NCI-H460 (cell line): ENCODE data around the gene PPP3CB. TPM values are rescaled to one million over a fixed set of nuclear protein-coding genes. Genes with fewer than 3 reads are reported as not detected.

Experiments
- DNase-seq: peaks from one replicate; pipeline ENCODE4 v3.0.0-alpha.2; 2016; ENCODE audit warnings: low read depth; ENCODE audit errors: extremely low read depth
- total RNA-seq: library from RNA; depleted of rRNA; stranded (reverse); fragments of >200 nt; shearing (Covaris generic); gene quantifications from 2 replicates; pipeline ENCODE4 v1.2.3, GENCODE V29; 2014

PPP3CB gene
- total RNA-seq, 1 experiment from 2014 or later: 17.1 TPM

DNA sequence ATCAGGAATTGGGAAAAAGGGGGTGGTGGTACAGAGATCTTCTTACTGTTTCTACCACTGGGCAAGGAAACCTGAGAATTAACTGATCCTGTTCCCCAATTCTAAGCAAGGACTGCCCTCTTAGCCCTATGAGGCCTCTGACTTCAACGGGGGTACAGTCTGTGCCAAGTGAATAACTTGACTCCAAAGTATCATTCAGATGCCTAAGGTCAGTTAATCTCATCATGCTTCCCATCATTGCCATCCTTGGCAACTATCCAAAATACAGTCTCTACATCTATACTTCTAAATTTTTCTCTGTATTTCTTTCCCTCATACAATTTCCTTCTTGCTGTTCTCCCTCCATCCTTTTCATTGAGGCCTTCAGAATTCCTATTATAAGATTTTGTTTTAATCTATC lies 10.5 kb downstream of the PPP3CB start:
- no peak for DNase-seq

DNA sequence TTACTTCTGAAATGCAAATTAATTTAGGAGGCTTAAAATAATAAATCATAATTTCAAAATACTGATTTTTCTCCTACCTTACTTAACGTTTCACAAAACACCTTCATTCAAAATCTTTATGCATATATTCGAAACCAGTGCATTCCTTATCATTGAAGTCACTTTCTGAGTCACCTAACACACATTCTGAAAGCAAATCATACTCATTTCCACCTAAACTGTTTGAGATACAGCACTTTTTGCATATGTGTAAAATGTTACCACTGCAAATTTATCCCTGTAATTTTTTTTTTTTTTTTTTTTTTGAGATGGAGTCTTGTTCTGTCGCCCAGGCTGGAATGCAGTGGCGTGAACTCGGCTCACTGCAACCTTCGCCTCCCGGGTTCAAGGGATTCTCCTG lies 15.7 kb downstream of the PPP3CB start:
- DNase-seq: no peak

DNA sequence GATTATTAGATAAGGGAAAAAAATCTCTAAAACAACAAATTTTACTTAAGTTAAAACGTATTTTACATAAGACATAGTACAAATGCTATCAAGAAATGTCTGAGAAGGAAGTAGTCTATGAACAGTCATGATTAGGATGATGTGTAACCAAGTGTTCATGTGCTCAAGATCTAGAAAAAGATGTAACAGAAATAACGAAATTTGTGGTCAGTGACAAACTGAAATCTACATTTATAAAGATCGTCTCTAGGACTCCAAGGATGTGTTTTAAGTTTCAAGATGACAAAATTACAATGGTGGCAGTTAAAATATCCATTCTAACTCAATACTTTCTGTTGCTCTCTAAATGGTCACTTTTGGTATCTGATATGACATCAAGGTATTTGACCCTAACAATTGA lies 17.2 kb downstream of the PPP3CB start:
- no peak for DNase-seq

DNA sequence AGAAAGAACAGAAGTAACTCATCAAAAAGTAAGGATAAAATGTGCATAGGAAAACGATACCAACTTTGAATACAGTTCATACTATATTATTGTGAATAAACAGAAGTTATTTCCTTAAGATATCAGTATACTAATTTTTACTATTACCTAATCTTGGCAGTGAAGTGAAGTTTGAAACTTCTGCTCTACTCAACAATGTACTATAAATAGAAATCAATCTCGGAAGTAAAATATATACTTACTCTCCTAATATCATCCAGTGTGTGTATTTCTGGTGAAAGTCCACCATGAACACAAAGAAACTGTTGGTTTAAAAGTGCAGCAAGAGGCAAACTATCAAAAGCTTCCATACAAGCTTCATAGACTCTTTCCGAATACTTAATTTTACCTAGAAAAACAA lies 24.6 kb downstream of the PPP3CB start:
- DNase-seq: no peak

DNA sequence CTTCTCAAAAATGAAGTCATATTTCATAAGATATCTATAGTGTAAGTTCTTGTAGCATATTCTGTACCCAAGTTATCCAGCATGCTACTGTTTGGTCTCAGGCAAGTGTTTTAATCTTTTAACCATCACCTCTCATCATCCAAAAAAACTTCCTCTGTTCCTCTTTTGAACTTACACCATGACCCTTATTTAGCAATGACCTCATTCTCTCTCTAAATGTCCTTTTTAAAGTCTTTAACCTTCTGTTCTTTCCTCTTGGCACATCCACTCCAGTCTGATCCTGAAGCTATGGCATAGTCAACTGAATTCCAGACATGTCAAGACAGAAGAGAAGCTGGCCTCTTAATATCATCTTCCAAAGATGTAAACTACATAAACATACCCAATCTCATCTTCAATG lies 26.2 kb downstream of the PPP3CB start:
- DNase-seq: no peak

DNA sequence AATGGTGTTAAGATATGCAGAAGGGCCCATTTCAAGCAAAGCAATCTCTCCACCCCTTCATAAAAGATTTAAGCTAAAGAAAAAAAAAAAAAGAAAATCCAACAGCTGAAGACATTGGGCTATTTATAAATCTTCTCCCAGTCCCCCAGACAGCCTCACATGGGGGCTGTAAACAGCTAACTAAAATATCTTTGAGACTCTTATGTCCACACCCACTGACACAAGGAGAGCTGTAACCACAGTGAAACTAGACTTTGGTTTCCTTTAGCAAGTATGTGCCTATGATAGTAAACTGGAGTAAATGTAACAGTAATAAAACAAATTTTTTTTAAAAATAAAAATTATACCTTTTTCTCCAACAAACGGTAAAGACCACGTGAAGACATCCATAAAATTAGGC lies 28.6 kb downstream of the PPP3CB start:
- no peak for DNase-seq

DNA sequence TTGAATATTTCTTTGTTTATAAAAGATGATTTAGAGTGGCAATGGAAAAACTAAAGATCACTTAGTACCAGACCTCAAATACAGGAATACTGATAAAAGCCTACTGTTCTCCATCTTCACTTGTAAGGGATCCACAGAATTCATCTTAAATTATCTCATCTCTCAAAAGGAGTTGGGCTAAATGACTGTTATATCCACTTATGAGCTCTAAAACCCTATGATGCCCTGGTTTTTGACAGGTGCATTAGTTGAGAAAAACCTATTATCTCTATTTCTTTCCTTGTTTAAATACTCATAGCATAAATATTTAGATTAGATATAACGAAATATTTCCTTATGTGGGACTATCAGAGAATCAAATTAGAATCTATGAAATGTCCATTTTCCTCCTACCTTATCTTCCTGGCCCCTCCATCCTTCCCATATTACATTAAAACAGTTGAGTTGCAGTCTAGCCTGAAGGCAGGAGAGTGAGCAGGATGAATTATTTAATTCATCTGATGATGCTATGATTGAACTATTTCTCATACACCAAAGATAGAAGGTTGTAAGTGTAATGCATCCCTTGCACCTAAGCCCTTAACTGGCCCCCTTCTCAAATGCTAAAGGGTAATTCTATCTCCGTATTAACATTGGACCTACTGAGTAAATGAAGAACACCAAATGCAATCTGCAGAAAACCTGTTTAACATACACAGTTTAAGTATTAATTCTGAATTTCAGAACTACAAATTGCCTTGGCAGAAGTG lies 29.7 kb downstream of the PPP3CB start:
- no peak for DNase-seq

DNA sequence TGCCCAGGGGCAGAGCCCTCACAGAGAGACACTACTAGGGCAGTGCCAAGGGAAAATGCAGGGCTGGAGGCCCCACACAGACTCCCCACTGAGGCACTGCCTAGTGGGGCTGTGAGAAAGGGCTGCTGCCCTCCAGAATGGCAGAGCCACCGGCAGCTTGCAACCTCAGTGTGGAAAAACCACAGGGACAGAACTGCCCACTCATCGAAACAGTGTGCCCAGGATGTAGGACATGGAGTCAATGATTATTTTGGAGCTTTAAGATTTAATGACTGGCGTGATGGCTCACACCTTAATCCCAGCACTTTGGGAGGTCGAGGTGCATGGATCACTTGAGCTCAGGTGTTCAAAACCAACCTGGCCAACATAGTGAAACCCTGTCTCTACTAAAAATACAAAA lies 34.9 kb downstream of the PPP3CB start:
- no peak for DNase-seq

DNA sequence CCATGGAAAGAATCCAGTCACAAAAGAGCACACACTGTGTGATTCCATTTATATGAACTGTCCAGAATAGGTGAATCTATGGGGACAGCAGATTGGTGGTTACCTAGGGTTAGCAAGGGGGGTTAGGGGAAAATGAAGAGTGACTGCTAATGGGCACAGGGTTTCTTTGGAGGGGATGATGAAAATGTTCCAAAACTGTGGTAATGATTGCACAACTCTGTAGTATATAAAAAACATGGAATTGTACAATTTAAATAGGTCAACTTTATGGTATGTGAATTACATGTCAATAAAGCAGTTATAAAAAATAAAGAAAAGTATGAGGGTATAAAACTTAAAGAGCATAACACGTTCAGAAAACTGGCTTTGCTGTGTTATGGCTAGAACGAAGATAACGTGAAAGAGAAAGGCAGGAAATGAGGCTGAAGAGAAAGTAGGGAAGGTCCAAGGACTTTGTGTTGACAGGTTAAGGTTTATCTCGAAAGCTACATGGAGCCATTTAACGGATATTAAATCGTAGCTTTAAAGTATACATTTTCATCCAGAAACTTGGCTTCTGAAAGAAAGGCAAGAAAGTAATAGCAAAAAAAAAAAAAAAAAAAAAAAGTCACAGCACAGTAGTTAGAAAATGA lies 36.0 kb downstream of the PPP3CB start:
- DNase-seq: no peak

DNA sequence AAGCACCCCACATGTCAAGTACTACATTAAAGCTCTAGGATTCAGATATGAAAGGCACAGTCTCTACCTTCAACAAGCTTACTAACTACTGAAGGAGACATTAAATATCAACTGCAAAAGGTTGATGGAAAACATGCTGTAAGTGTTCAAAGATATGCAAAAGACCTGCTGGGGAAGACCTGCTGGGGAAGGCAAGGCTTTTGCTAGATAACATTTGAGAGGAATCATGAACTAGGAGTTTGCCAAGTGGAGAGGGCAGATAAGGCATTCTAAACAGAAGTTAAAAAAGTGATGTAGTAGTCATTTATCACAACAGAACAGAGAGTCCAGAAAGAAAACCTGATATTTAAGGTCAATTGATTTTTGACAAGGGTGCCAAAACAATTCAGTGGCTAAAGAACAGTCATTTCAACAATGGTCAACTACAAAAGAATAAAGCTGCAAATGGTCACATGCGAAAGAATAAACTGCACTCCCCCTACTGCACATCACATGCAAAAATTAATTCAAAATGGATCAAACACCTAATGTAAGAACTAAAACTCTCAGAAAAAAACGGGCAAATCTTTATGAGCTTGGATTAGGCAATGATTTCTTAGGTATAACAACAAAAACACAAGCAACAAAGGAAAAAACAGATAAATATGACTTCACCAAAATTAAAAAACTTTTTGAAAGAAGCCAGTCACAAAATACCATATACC lies 39.5 kb downstream of the PPP3CB start:
- DNase-seq: no peak

DNA sequence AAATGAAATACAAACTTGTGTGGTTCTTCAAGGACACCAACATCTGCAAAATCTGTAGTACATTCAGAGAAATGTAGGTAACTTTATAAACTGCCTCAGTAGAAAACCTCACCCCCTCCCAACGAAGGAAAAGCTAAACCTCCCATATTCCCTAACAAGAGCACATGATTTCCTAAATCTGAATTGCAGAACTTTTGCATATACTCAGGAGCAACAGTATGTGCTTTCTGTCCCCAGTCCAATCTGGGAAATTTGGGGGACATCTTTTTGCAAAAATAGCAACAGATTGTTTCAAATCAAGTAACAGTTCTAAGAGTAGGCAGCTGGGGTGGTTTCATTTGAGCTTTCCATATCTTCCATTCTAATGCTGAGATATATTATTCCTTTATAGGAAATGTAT lies 46.7 kb downstream of the PPP3CB start:
- no peak for DNase-seq

DNA sequence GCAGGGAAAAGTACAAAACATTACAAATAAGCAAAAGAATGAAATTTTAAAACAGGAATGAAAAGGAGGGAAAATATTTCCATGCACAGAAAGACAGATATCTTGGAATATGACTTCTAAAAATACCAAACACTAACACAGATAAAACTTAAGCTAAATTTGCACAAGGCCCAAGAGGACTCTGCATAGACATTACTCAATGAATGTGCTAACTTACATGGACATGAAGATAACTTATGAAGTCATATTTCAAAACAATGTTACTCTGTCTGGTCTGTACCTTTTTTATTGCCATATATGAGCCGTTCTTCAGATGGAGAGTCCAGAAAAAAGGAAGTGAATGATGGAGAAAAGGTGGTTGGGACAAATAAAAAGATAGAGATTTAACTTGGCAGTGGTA lies 47.4 kb downstream of the PPP3CB start:
- DNase-seq: no peak

DNA sequence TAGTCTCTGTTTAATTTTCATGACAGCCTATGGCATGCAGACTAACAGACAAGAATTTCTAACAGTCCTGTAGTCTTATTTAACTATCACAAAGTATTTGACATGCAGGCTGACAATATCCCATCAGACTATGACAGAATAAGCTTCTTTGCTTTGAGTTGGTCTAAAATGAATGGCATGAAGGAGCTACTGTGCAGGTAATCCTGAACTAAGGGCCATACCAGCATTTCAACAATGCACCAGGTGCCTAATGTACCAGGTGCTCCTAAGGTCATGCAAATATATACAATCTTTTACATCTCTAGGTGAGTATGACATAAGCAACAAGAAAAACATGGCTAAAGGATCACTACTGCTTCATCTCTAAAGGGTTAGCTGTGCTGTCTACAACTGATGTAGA lies 48.9 kb downstream of the PPP3CB start:
- no peak for DNase-seq

DNA sequence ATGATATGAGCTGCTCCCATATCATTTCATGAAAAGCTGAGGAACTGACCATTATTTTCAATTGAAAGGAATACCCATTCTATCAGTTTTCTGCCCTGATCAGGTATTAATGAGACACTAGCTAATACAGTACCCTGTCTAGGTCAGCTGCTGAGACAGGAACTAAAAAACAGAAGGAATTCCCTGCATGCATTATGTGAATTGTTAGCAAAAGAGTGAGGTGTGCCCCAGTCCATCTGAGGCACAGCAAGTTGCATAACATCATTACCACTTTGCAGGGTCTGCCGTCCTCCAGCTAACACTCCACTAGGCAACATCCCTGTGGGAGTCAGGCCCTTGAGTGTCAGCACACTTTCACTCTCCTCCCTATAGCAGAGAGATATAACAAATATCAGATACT lies 51.4 kb downstream of the PPP3CB start:
- DNase-seq: no peak

DNA sequence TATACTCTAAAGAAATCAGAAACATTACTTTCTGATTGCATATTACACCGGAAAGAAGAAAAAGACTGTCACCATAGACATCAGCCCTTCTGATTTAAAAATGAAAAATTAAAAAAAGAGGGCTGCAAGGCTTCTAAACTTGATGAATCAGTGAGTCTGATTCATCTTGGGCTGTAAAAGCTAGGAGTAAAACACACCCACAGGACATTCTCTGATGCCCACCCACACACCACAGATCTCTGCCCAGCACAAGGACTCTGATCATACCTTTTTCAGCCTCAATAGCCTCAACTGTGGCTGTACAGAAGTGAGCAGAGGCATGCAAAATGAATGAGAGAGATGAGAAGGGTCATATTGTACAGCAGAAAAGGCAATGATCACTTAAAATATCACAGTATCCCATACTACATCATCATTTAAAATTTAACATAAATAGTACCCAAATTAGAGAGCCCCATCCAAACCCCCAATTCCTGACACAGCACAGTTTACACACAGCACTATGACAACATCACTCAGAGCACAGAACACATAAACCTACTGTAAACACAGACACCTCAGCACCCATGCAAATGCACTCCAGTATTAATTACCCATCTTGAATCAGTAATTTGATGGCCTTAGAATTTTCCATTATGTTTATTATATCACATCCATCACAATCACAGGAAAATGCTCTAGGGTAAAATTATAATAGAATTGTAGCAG lies 56.1 kb downstream of the PPP3CB start:
- no peak for DNase-seq

DNA sequence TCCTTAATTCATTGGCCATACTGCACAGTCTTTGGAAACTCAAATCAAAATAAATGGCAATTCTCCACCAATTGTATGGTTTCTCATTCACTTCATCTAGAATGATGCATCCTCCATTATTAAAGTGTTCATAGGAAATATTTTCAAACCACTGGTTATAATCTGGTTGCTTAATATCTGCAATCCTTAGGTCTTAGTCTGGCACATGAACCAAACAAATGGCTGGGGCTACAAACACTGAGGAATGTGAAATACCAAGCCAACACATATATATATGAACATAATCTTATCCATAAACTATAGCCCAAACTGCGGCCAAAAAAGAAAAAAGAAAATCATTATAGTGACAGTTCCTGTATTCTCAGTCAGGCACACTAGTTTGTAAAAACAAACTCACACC lies 56.8 kb downstream of the PPP3CB start:
- no peak for DNase-seq

DNA sequence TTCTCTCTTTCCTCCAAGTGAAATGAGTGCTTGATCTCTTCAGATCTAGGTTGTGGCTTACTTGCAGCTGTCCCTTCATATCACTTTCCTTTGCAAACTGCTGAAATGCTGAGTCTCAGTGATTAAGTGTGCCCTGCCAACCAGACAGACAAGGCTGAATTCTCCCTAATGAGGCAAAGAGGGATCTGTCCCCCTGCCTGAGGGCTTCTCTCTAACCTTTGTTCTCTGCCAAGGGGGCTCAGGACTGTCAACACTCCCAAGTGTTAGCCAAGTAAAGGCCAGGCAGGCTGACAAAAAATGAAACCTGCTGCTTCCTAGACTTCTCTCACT lies 62.3 kb downstream of the PPP3CB start, which contains the start of gene MSS51:
Gene MSS51 (minus strand): TSS at position 24 of the 330 bp plus-strand sequence. CDS start 5,277 bp downstream, outside the sequence.
- DNase-seq: no peak

DNA sequence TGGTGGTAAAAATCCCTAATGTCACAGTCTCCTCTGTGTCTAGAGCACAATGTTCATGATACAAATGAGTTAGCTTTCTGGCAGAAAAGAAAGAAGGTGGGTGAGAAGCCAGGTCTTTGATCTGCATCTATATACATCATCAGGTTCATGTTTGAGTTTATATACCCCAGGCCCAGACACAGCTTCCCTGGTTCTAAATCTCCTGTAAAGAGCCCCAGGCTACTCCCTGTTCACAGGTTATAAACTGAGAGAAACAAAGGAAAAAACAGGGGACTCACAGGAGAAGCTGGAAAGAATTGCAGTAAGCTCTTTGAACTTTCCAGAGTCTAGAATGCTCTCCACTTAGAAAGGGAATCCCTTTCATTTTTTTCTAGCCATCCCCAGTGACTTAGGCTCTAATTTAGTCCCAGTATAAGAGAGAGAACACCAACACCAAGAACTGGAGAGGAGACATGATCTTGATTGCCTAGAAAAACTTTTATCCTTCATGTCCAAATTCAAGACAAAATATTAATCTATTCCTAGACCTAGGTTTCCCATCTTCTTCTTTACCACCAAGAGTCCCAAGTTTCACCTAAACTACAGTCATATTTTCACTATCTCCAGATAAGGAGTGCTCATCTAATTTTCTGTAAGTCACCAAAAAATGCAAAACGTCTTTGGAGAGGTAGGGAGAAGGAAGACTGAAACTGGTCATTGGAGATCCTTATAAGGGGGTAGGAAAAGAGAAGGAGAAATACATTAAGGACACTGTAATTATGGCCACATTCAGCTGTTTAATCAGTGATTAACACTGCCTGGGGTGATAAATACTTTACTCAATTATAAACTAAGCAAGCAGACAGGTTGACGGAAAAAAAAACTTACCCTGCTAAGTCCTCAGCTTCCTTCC lies 62.9 kb downstream of the PPP3CB start:
- DNase-seq: no peak

DNA sequence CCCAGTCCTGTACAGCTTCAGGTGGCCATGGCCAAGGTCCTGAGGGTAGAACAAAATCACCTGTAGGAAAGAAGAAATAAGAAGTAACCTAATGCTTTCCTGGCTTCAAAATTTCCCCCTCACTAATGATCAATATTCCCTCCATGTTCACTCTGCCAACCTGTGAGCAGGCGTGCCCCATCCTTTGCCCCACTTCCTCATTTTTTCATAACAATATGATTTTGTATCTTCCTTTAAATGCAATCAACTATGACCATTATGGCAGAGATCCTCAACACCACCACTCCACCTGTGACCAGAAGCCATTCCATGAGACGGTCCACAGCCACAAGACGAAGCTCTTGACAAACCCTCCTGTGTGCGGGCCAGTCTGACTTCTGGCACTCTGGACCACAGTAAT lies 69.5 kb downstream of the PPP3CB start:
- DNase-seq: no peak

DNA sequence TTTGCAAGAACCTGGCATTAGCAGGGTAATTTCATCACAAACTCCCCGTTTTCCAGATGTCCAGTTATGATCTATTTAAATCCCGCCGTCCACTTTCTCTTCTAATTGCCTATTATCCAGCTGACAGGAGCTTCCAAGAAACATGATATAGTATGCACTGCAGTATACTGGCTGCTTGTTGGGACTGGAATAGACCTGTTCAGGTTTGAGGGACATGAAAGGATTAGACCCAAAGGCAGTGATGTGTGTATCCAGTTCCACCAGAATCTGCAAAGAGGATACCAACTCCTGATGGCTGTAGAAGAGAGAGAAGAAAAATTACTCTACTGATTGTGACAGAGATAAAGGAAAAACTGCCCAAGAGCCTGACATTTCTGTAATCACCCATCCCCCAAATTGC lies 71.3 kb downstream of the PPP3CB start:
- no peak for DNase-seq
